ENCODE data around the gene CPB2.
A peak's percentile ranks its signal among the peaks of the same experiment; 100 is the strongest.

Gene CPB2

GRCh38 chr13:46097015-46097414 is 7.8 kb downstream of the CPB2 start:
- H2AK5ac ChIP-seq (ENCODE audit: low read depth, low read length): no peak overlapping the region
- no CpG with 5 or more reads among the region's 3 CpGs for whole genome bisulfite sequencing, 2 donors (ENCODE audit: extremely low coverage in 2 of 2, insufficient read length in 2 of 2, insufficient replicate concordance in 1 of 2)

GRCh38 chr13:46094478-46094877 is 10.4 kb downstream of the CPB2 start:
- Histone ChIP-seq H2BK120ac (ENCODE audit: low read depth, low read length) (no peak overlapping the region), H3K23ac (ENCODE audit: low read depth, low read length, poor library complexity) (no peak overlapping the region), H3K4me1 (ENCODE audit: control insufficient read depth in 2 of 2, insufficient read depth in 1 of 2, low read depth in 1 of 2, low read length in 2 of 2) (no peaks in the 10 kb centered on the region), H3K18ac (ENCODE audit: low read length) (no peak overlapping the region), H2BK15ac (ENCODE audit: low read length) (no peak overlapping the region), H2BK5ac (ENCODE audit: low read length) (no peak overlapping the region), H2AK5ac (ENCODE audit: low read depth, low read length) (no peak overlapping the region), H3K14ac (ENCODE audit: low read length) (no peak overlapping the region), H3K9ac (ENCODE audit: low read depth, low read length, poor library complexity) (no peak overlapping the region), H3K36me3 (replicated peaks in 1 of 2; ENCODE audit: control insufficient read depth in 2 of 2, insufficient read depth in 2 of 2, low read length in 2 of 2) (no peaks in the 10 kb centered on the region), H3K79me1 (ENCODE audit: low read depth, low read length) (no peaks in the 10 kb centered on the region), H2BK12ac (ENCODE audit: low read length) (no peak overlapping the region), H2AFZ (ENCODE audit: low read length) (no peak overlapping the region), H3K27me3 (ENCODE audit: control insufficient read depth in 3 of 3, insufficient read depth in 3 of 3, low read depth in 1 of 3, low read length in 3 of 3) (no peaks in the 10 kb centered on the region), H4K8ac (ENCODE audit: low read depth, low read length) (no peak overlapping the region), H3K9me3 (replicated peaks in 1 of 2; ENCODE audit: control insufficient read depth in 2 of 2, insufficient read depth in 1 of 2, low read depth in 1 of 2, low read length in 2 of 2) (peaks cover 0 to 3% of the 10 kb centered on the region in 2 donors), H3K4me3 (ENCODE audit: low read length in 2 of 2) (no peak overlapping the region), H3K4ac (ENCODE audit: low read length) (no peak overlapping the region), H3K4me2 (ENCODE audit: insufficient read depth, low read length, poor library complexity, severe bottlenecking) (no peak overlapping the region), H4K91ac (ENCODE audit: low read depth, low read length, poor library complexity) (no peak overlapping the region), H3K27ac (replicated peaks; ENCODE audit: low read length) (no peak overlapping the region)
- DNase-seq (ENCODE audit: low spot score): no peak
- WGBS, 2 donors (ENCODE audit: extremely low coverage in 2 of 2, insufficient read length in 2 of 2, insufficient replicate concordance in 1 of 2): no CpG with 5 or more reads among the region's 3 CpGs

More at GRCh38 chr13:46097015-46097414, 7.8 kb downstream of the CPB2 start:
- no peak overlapping the region for H4K8ac ChIP-seq (ENCODE audit: low read depth, low read length)
- no peak overlapping the region for H2BK5ac ChIP-seq (ENCODE audit: low read length)
- H3K4me2 ChIP-seq (ENCODE audit: insufficient read depth, low read length, poor library complexity, severe bottlenecking): no peak overlapping the region
- H2BK12ac ChIP-seq (ENCODE audit: low read length): no peak overlapping the region
- H3K27me3 ChIP-seq (ENCODE audit: control insufficient read depth in 3 of 3, insufficient read depth in 3 of 3, low read depth in 1 of 3, low read length in 3 of 3): no peaks in the 10 kb centered on the region
- no peaks in the 10 kb centered on the region for H3K79me1 ChIP-seq (ENCODE audit: low read depth, low read length)
- no peak for DNase-seq (ENCODE audit: low spot score)
- H3K9me3 ChIP-seq (replicated peaks in 1 of 2; ENCODE audit: control insufficient read depth in 2 of 2, insufficient read depth in 1 of 2, low read depth in 1 of 2, low read length in 2 of 2): peaks cover 0 to 2% of the 10 kb centered on the region in 2 donors
- no peak overlapping the region for H2BK15ac ChIP-seq (ENCODE audit: low read length)
- peaks cover 0 to 7% of the 10 kb centered on the region in 2 donors for H3K4me1 ChIP-seq (ENCODE audit: control insufficient read depth in 2 of 2, insufficient read depth in 1 of 2, low read depth in 1 of 2, low read length in 2 of 2)
- no peak overlapping the region for H4K91ac ChIP-seq (ENCODE audit: low read depth, low read length, poor library complexity)
- peak overlapping the region; percentile 33 for H3K14ac ChIP-seq (ENCODE audit: low read length)
- H3K18ac ChIP-seq (ENCODE audit: low read length): no peak overlapping the region
- no peak overlapping the region for H2AFZ ChIP-seq (ENCODE audit: low read length)
- H2BK120ac ChIP-seq (ENCODE audit: low read depth, low read length): no peak overlapping the region
- H3K9ac ChIP-seq (ENCODE audit: low read depth, low read length, poor library complexity): peak overlapping the region; percentile 1
- H3K23ac ChIP-seq (ENCODE audit: low read depth, low read length, poor library complexity): no peak overlapping the region
- no peak overlapping the region for H3K27ac ChIP-seq (replicated peaks; ENCODE audit: low read length)
- H3K36me3 ChIP-seq (replicated peaks in 1 of 2; ENCODE audit: control insufficient read depth in 2 of 2, insufficient read depth in 2 of 2, low read length in 2 of 2): no peaks in the 10 kb centered on the region
- H3K4ac ChIP-seq (ENCODE audit: low read length): no peak overlapping the region
- no peak overlapping the region for H3K4me3 ChIP-seq (ENCODE audit: low read length in 2 of 2)

- H3K9ac ChIP-seq (ENCODE audit: low read depth, low read length, poor library complexity): no peak overlapping the region
- no peak overlapping the region for H3K14ac ChIP-seq (ENCODE audit: low read length)
- H3K27ac ChIP-seq (replicated peaks; ENCODE audit: low read length): no peak overlapping the region
- no CpG with 5 or more reads among the region's 5 CpGs for WGBS, 2 donors (ENCODE audit: extremely low coverage in 2 of 2, insufficient read length in 2 of 2, insufficient replicate concordance in 1 of 2)
- no peak overlapping the region for H2BK12ac ChIP-seq (ENCODE audit: low read length)
- no peak overlapping the region for H2BK15ac ChIP-seq (ENCODE audit: low read length)
- no peak overlapping the region for H3K4me2 ChIP-seq (ENCODE audit: insufficient read depth, low read length, poor library complexity, severe bottlenecking)
- H2BK120ac ChIP-seq (ENCODE audit: low read depth, low read length): no peak overlapping the region
- no peak overlapping the region for H2AK5ac ChIP-seq (ENCODE audit: low read depth, low read length)
- no peaks in the 10 kb centered on the region for H3K27me3 ChIP-seq (ENCODE audit: control insufficient read depth in 3 of 3, insufficient read depth in 3 of 3, low read depth in 1 of 3, low read length in 3 of 3)
- H3K4ac ChIP-seq (ENCODE audit: low read length): no peak overlapping the region
- H3K9me3 ChIP-seq (replicated peaks in 1 of 2; ENCODE audit: control insufficient read depth in 2 of 2, insufficient read depth in 1 of 2, low read depth in 1 of 2, low read length in 2 of 2): peaks cover 1 to 4% of the 10 kb centered on the region in 2 donors
- H4K8ac ChIP-seq (ENCODE audit: low read depth, low read length): no peak overlapping the region
- H4K91ac ChIP-seq (ENCODE audit: low read depth, low read length, poor library complexity): no peak overlapping the region
- no peak overlapping the region for H3K18ac ChIP-seq (ENCODE audit: low read length)
- no peak for DNase-seq (ENCODE audit: low spot score)
- no peak overlapping the region for H3K4me3 ChIP-seq (ENCODE audit: low read length in 2 of 2)
- no peaks in the 10 kb centered on the region for H3K36me3 ChIP-seq (replicated peaks in 1 of 2; ENCODE audit: control insufficient read depth in 2 of 2, insufficient read depth in 2 of 2, low read length in 2 of 2)
- no peak overlapping the region for H2BK5ac ChIP-seq (ENCODE audit: low read length)
- H3K4me1 ChIP-seq (ENCODE audit: control insufficient read depth in 2 of 2, insufficient read depth in 1 of 2, low read depth in 1 of 2, low read length in 2 of 2): no peaks in the 10 kb centered on the region
- H3K23ac ChIP-seq (ENCODE audit: low read depth, low read length, poor library complexity): no peak overlapping the region
- no peaks in the 10 kb centered on the region for H3K79me1 ChIP-seq (ENCODE audit: low read depth, low read length)
- no peak overlapping the region for H2AFZ ChIP-seq (ENCODE audit: low read length)
These were observed 15.8 kb downstream of the CPB2 start for GRCh38 chr13:46088821-46089562.

GRCh38 chr13:46087481-46087880 is 17.4 kb downstream of the CPB2 start:
- Histone ChIP-seq H3K9me3 (replicated peaks in 1 of 2; ENCODE audit: control insufficient read depth in 2 of 2, insufficient read depth in 1 of 2, low read depth in 1 of 2, low read length in 2 of 2) (peaks cover 1 to 4% of the 10 kb centered on the region in 2 donors), H2AFZ (ENCODE audit: low read length) (no peak overlapping the region), H2AK5ac (ENCODE audit: low read depth, low read length) (no peak overlapping the region)

More at GRCh38 chr13:46087481-46087880, 17.4 kb downstream of the CPB2 start:
- H2BK120ac ChIP-seq (ENCODE audit: low read depth, low read length): no peak overlapping the region
- H3K4me1 ChIP-seq (ENCODE audit: control insufficient read depth in 2 of 2, insufficient read depth in 1 of 2, low read depth in 1 of 2, low read length in 2 of 2): no peaks in the 10 kb centered on the region
- H3K18ac ChIP-seq (ENCODE audit: low read length): no peak overlapping the region
- H3K27ac ChIP-seq (replicated peaks; ENCODE audit: low read length): no peak overlapping the region
- H3K4ac ChIP-seq (ENCODE audit: low read length): no peak overlapping the region
- no peak for DNase-seq (ENCODE audit: low spot score)
- no peak overlapping the region for H3K4me3 ChIP-seq (ENCODE audit: low read length in 2 of 2)
- no peak overlapping the region for H2BK12ac ChIP-seq (ENCODE audit: low read length)
- H4K8ac ChIP-seq (ENCODE audit: low read depth, low read length): no peak overlapping the region
- no peak overlapping the region for H4K91ac ChIP-seq (ENCODE audit: low read depth, low read length, poor library complexity)
- no peak overlapping the region for H2BK15ac ChIP-seq (ENCODE audit: low read length)
- H3K9ac ChIP-seq (ENCODE audit: low read depth, low read length, poor library complexity): no peak overlapping the region
- H3K79me1 ChIP-seq (ENCODE audit: low read depth, low read length): no peaks in the 10 kb centered on the region
- no peaks in the 10 kb centered on the region for H3K36me3 ChIP-seq (replicated peaks in 1 of 2; ENCODE audit: control insufficient read depth in 2 of 2, insufficient read depth in 2 of 2, low read length in 2 of 2)
- H2BK5ac ChIP-seq (ENCODE audit: low read length): no peak overlapping the region
- no peak overlapping the region for H3K4me2 ChIP-seq (ENCODE audit: insufficient read depth, low read length, poor library complexity, severe bottlenecking)
- H3K27me3 ChIP-seq (ENCODE audit: control insufficient read depth in 3 of 3, insufficient read depth in 3 of 3, low read depth in 1 of 3, low read length in 3 of 3): no peaks in the 10 kb centered on the region
- H3K14ac ChIP-seq (ENCODE audit: low read length): no peak overlapping the region
- no peak overlapping the region for H3K23ac ChIP-seq (ENCODE audit: low read depth, low read length, poor library complexity)

Measured in neuronal stem cell (in vitro differentiated cells).